GM12878 (cell line): ENCODE data around the gene SPATA19.

Experiments
- CTCF ChIP-seq, 3 experiments: IDR thresholded peaks in 2 of 3; conservative IDR thresholded peaks in 1 of 3; 2 replicates each; pipeline ENCODE4 v1.5.1; 2011; ENCODE audit warnings: low read depth in 3 of 3, low read length in 3 of 3, mild to moderate bottlenecking in 3 of 3, control low read depth in 2 of 3, moderate library complexity in 2 of 3, inconsistent platforms in 1 of 3, mixed read lengths in 1 of 3; ENCODE audit not compliant: control insufficient read depth in 2 of 3, insufficient read depth in 1 of 3; ENCODE audit errors: extremely low read depth in 1 of 3
- SREBF1 ChIP-seq: IDR thresholded peaks from 2 replicates; pipeline ENCODE4 v1.6.1; 2012; ENCODE audit warnings: mild to moderate bottlenecking, low read length
- TF ChIP-seq, protein P1 (sequence below): IDR thresholded peaks from 2 replicates; pipeline ENCODE4 v1.6.1; 2012; ENCODE audit warnings: low read depth, low read length, improper control_type of control experiment

GRCh38 chr11:133819114-133819513 lies 26.2 kb downstream of the SPATA19 start:
- TF ChIP-seq SREBF1 (no peak), CTCF (IDR thresholded peaks at IDR 0.05 in 2 of 3, conservative IDR thresholded peaks at IDR 0.05 in 1 of 3; ENCODE audit: control insufficient read depth in 2 of 3, extremely low read depth in 1 of 3, insufficient read depth in 1 of 3, low read depth in 3 of 3, low read length in 3 of 3) (no peak)
- TF ChIP-seq, protein P1, sequence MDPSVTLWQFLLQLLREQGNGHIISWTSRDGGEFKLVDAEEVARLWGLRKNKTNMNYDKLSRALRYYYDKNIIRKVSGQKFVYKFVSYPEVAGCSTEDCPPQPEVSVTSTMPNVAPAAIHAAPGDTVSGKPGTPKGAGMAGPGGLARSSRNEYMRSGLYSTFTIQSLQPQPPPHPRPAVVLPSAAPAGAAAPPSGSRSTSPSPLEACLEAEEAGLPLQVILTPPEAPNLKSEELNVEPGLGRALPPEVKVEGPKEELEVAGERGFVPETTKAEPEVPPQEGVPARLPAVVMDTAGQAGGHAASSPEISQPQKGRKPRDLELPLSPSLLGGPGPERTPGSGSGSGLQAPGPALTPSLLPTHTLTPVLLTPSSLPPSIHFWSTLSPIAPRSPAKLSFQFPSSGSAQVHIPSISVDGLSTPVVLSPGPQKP = no peak
